Urinary bladder (tissue), 4 donors: ENCODE measurements around the gene EFNA4. TPM values are rescaled to one million over a fixed set of nuclear protein-coding genes. Genes with fewer than 3 reads are reported as not detected.
A peak's percentile ranks its signal among the peaks of the same experiment; 100 is the strongest.

ENCODE experiments used
- DNase-seq: peaks from one replicate; pipeline ENCODE4 v3.0.0-alpha.2; 2015; ENCODE audit errors: extremely low spot score
- H3K27ac ChIP-seq: one replicate; pipeline ENCODE4 v1.5.1; 2013; ENCODE audit warnings: low read depth, mild to moderate bottlenecking, moderate library complexity
- H3K36me3 ChIP-seq: one replicate; pipeline ENCODE4 v1.6.1; 2013; ENCODE audit warnings: mild to moderate bottlenecking, moderate library complexity; ENCODE audit not compliant: insufficient read depth
- H3K4me1 ChIP-seq: one replicate; pipeline ENCODE4 v1.6.1; 2013; ENCODE audit warnings: mild to moderate bottlenecking, moderate library complexity; ENCODE audit not compliant: insufficient read depth
- H3K4me3 ChIP-seq: one replicate; pipeline ENCODE4 v1.5.1; 2013; ENCODE audit warnings: low read depth, low read length
- WGBS: extraction: QIAGEN DNeasy Blood & Tissue Kit; methylation state at CpG from one replicate; pipeline ENCODE4 v1.1.7; 2013; 5-methylcytosine and 5-hydroxymethylcytosine counted together
- polyA plus RNA-seq: library from polyadenylated mRNA; stranded (reverse); fragments of 200-250 nt; gene quantifications from one replicate; pipeline ENCODE4 v1.2.3, GENCODE V29; 2013
- total RNA-seq: library from RNA; depleted of rRNA; stranded (reverse); fragments of >200 nt; gene quantifications from one replicate; pipeline ENCODE4 v1.2.3, GENCODE V29; 2014
- donor health status: healthy with polysubstance abuse.
- donor health status: healthy.

EFNA4 gene
- total and polyA plus RNA-seq, 2 donors: 7.5 to 8.1 TPM

DNA sequence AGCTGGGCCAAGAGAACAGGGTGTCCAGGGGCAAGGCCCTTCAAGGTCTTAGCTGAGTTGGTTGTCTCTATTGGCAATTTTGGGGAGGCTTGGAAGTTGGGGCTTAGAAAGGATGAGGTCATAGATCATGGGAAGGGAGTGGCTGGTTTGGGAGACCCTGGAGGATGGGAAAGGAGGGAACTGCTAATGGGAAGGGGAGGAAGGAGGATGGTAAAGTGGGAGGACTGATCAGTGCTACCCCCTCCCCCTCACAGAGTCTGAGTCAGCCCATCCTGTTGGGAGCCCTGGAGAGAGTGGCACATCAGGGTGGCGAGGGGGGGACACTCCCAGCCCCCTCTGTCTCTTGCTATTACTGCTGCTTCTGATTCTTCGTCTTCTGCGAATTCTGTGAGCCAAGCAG, 5.1 kb downstream of the EFNA4 start:
- Histone ChIP-seq H3K27ac (no peak overlapping the region), H3K36me3 (no peaks in the 10 kb centered on the region), H3K4me1 (peaks cover 3% of the 10 kb centered on the region), H3K4me3 (no peak overlapping the region)
- DNase-seq: no peak
- WGBS: 90% methylated on average over 3 of the region's 3 CpGs

DNA sequence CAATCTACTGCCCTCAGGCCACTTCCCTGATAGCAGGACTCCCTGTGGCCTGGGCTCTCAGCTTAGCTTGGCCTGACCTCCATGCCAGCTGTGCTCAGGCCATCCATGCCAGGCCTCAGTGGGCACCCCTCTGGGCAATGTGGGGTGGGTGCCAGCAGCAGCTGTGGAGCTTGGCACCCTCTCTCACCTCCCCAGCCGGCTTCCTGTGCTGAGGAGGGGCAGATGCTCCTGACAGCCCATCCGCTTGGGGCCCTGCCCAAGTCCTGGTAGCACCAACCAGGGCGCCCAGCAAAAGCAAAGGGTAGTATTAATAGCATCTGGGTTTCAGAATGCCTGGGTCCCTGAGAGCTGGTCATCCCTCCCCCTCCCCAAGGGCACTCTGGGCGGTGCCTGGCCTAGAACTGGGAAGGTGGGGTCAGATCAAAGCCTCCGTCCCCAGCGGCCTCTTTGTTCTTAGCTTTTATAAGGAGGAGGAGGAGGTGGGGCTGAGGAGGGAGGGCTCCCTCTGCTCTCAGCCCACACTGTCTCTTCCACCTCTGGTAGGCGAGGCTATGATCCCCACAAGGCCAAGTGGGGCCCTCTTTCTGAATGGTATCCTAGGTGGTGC, 6.1 kb downstream of the EFNA4 start:
- Histone ChIP-seq H3K27ac (no peak overlapping the region), H3K36me3 (no peaks in the 10 kb centered on the region), H3K4me1 (peaks cover 3% of the 10 kb centered on the region), H3K4me3 (no peak overlapping the region)
- no peak for DNase-seq
- WGBS: 73% methylated on average over 7 of the region's 7 CpGs

DNA sequence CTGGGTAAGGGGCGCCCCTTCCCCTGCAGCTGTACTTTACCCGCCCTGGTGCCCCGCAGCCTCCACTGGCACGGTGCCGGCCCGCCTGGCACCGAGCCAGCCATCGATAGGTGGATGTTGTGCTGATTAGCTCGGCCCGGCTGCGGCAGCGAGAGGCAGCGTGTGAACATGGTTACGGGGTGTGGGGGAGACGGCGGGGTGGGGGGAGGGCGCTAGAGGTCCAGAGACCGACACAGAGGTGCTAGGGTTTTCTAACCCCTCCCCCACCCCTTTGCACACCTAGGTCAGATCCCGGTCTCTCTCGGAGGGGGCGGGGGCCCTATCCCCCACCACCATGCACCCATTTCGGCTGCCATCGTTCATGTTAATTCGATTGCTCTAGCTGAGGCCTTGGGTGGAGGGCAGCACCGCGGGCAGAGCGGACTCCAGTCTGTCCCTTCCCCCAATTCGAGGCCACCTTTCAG, 6.7 kb downstream of the EFNA4 start:
- H3K4me3 ChIP-seq: no peak overlapping the region
- H3K4me1 ChIP-seq: peaks cover 3% of the 10 kb centered on the region
- WGBS: 33% methylated on average over 28 of the region's 28 CpGs
- no peak overlapping the region for H3K27ac ChIP-seq
- no peaks in the 10 kb centered on the region for H3K36me3 ChIP-seq
- DNase-seq: no peak

- no peak for DNase-seq
- 2% methylated on average over 61 of the region's 61 CpGs for WGBS
Measured at GRCh38 chr1:155070721-155071569, 7.4 kb downstream of the EFNA4 start.

DNA sequence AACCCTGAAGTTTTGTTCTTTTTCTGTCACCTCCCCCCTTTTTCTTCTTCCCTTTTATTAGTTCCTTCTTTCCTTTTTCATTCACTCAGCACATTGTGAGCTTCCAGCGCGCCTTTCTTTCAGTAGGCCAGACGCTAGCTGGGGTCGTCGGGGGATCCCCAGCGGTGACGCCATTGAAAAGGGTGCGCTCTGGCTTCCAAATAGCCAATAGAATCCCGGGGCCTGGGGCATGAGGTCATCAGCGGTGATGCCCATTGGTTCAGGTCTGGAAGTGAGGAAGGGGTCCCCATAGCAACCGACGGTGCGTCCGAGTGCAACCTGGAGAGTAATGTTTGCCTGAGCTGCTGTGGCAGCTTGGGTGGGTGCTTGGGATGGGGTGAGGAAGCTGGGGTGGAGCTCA, 8.2 kb downstream of the EFNA4 start:
- H3K27ac ChIP-seq: no peak overlapping the region

More at GRCh38 chr1:155070721-155071569, 7.4 kb downstream of the EFNA4 start:
- Histone ChIP-seq H3K4me3 (peak overlapping the region; percentile 41), H3K4me1 (peaks cover 3% of the 10 kb centered on the region), H3K36me3 (no peaks in the 10 kb centered on the region), H3K27ac (no peak overlapping the region)

DNA sequence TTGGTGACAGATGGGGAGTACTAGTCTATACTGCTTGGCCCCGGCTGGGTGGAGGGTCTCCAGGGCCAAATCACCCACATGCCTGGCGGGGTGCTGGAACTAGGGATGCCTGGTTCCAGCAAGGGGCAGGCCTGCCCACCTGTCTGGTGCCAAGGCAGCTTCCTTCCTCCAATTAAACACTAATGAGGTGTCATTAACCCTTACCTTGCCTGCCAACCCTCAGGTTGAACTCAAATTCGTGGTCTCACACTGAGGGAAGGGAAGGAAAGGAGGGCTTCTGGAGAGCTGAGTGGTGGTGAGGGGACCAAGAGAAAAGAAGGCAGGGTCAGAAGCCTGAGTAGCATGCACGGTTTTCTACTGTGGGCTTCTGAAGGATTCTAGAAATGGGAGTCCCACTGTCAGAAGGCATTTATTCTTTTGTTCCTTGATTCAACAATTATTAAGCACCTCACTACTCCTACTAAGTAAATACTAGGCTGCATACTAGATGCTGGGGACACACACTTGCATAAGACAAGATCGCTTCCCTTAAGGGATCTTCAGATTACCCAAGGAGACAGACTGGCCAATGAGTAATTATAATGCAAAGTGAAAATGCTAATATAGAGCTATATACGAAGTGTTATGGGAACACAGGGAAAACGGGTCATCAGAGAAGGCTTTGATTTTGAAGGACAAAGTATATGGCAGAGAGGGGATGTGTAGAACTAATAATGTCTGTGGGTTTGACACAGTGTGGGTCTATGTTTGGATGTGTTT, 9.2 kb downstream of the EFNA4 start:
- Histone ChIP-seq H3K4me1 (peaks cover 3% of the 10 kb centered on the region), H3K36me3 (no peaks in the 10 kb centered on the region), H3K27ac (no peak overlapping the region), H3K4me3 (no peak overlapping the region)
- DNase-seq: no peak
- 60% methylated on average over 7 of the region's 7 CpGs for WGBS

More for the DNA sequence above, 8.2 kb downstream of the EFNA4 start:
- Histone ChIP-seq H3K36me3 (no peaks in the 10 kb centered on the region), H3K4me3 (no peak overlapping the region), H3K4me1 (peaks cover 3% of the 10 kb centered on the region)
- WGBS: 56% methylated on average over 14 of the region's 14 CpGs
- no peak for DNase-seq

GRCh38 chr1:155073377-155074242, 10.1 kb downstream of the EFNA4 start:
- WGBS: 90% methylated on average over 3 of the region's 3 CpGs
- Histone ChIP-seq H3K4me1 (peaks cover 3% of the 10 kb centered on the region), H3K4me3 (no peak overlapping the region), H3K36me3 (no peaks in the 10 kb centered on the region), H3K27ac (no peak overlapping the region)
- no peak for DNase-seq

DNA sequence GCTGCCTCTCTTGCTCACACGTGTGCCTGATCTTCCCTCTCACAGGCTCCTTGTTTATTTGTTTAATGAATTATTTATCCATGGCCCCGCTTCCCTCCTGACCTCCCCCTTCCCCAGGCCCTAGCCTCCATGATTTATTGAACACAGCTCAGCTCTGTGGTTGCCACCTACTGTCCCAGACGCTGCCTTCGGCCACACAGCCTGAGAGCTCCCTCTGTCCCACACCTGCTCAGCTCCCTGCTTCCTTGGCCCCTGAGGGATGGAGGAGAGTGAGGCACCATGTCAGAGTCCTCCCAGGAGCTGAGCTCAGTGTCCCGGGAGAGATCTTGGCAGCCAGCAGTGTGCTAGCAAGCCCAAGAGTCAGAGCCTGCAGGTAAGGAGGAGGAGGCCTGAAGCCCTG, 12.0 kb downstream of the EFNA4 start:
- Histone ChIP-seq H3K27ac (no peak overlapping the region), H3K4me3 (no peak overlapping the region), H3K36me3 (no peaks in the 10 kb centered on the region), H3K4me1 (no peaks in the 10 kb centered on the region)
- DNase-seq: no peak
- WGBS: 60% methylated on average over 5 of the region's 5 CpGs

GRCh38 chr1:155076371-155076770, 12.8 kb downstream of the EFNA4 start:
- 63% methylated on average over 1 of the region's 1 CpG for WGBS

DNA sequence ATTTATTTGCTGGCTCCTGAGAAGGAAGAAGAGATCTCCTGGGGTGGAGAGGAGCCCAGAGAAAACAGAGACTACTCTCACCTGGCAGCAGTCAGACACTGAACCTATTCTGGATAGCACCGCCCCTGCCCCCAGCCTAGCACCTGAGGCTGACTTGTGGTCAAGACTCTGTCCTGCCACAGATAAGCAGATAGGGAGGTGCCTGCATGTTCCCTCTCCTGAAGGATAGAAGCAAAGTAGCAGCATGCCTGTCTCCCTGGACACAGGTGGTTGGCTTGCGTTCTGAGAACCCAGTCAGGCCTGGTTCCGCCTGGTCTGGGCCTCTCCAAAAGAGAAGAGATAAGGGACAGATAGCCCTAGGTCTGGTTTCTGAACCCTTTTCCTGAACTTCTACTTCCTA, 13.8 kb downstream of the EFNA4 start:
- Histone ChIP-seq H3K4me1 (peaks cover 2% of the 10 kb centered on the region), H3K36me3 (no peaks in the 10 kb centered on the region), H3K27ac (no peak overlapping the region), H3K4me3 (no peak overlapping the region)
- 91% methylated on average over 3 of the region's 3 CpGs for WGBS
- DNase-seq: no peak

More at GRCh38 chr1:155076371-155076770, 12.8 kb downstream of the EFNA4 start:
- H3K4me1 ChIP-seq: peaks cover 2% of the 10 kb centered on the region
- H3K4me3 ChIP-seq: no peak overlapping the region
- H3K36me3 ChIP-seq: no peaks in the 10 kb centered on the region
- no peak overlapping the region for H3K27ac ChIP-seq
- no peak for DNase-seq

DNA sequence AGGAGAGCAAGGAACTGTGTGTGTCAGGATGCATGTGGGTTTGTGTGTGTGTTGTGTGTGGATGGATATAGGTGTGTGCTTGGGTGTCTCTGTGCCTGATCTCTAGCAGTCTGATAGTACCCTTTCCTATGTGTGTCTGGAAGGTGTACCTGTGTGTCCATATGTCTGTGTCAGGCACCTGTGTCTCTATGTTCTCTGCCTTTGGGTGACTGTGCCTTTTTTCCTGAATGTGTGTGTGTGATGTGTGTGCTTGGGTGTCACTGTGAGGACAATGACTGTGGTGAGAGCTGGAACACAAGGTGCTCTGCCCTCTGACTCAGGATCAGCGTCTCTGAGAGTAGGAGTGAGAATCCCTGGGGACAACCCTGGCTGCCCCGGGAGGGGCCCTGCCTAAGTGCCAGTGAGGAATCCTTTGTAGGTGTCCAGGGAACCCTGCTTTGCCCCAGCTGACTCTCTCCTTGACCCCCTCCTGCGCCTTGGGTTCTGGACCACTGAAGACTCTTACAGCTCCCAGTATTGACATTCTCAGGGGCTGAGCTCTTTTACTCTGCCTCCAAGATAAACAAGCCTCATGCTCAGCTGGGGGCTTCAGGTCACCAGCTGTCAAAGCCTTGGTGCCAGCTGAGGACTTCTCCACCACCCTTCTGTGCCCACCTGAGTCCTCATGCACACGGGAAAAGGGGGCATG, 14.4 kb downstream of the EFNA4 start:
- DNase-seq: no peak
- Histone ChIP-seq H3K4me3 (no peak overlapping the region), H3K36me3 (no peaks in the 10 kb centered on the region), H3K4me1 (peaks cover 2% of the 10 kb centered on the region), H3K27ac (no peak overlapping the region)
- 67% methylated on average over 4 of the region's 4 CpGs for WGBS

DNA sequence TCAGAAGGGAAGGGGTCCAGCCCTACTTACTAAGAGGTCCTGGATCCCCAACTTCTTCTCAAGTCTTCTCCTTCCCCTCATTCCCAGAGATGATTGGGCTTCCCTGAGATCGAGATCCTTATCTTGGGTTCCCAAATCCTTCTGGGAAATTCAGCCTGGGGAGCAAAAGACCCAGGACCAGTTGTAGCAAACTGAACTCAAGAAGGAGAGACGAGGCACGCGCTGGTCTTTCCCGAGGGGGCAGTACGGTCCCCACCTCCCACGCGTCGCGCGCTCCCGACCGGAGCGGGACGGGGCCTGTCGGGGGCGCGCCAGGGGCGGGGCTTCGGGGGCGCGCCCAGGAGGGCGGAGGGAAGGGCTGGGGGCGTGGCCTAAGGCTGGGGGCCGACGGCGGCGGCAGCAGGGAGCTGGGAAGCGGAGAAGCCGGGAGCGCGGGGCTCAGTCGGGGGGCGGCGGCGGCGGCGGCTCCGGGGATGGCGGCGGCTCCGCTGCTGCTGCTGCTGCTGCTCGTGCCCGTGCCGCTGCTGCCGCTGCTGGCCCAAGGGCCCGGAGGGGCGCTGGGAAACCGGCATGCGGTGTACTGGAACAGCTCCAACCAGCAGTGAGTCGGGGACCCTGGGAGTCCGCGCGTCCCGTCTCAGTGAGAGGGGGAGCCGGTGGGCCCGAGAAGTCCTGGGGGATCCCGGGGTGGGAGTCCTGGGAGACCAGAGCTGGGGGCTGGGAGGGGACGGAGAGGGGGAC, 15.1 kb downstream of the EFNA4 start, which contains the start of gene EFNA3:
Gene EFNA3, plus strand, starts transcription at position 369 of the 741 bp plus-strand sequence. Its CDS starts 105 bp downstream, at position 474.
- WGBS: under 1% methylated on average over 58 of the region's 59 CpGs
- Histone ChIP-seq H3K4me3 (peak within 1 kb of the TSS; percentile 37), H3K4me1 (peaks cover 2% of the 10 kb centered on the region), H3K36me3 (no peaks in the 10 kb centered on the region), H3K27ac (no peak within 1 kb of the TSS)
- no peak for DNase-seq
